TTC549 (cell line): Measurements from ENCODE around the gene SMOC2.
"Not testable (repeated sequence)": the region's sequence is repeated elsewhere in the genome, so short reads cannot be mapped to it uniquely, and the experiment has no call there.

Experiments
- FAIRE-seq: peaks from 2 replicates; lab custom pipeline; 2012; peaks lifted over from hg19 to GRCh38; lab: Jason Lieb, UNC

Gene SMOC2

DNA sequence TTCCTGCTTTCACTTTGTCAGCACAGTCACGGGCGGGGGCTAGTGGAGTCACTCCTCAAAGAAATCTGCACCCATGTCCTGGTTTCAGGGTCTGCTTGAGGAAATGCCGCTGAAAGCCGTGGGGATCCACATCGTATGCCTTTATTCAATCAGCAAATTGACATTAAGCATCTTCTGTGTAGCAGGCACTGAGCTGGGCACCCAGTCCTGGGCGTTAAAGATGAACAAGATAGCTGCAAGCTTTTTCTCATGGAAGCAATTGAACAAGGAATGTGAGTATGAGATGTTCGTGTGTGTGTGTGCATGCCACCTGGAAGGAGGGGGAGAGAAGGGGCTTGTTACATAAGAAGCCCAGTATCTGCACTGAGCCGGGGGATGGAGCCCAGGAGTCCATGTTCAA is 243.9 kb downstream of the SMOC2 start:
- FAIRE-seq = no peak

DNA sequence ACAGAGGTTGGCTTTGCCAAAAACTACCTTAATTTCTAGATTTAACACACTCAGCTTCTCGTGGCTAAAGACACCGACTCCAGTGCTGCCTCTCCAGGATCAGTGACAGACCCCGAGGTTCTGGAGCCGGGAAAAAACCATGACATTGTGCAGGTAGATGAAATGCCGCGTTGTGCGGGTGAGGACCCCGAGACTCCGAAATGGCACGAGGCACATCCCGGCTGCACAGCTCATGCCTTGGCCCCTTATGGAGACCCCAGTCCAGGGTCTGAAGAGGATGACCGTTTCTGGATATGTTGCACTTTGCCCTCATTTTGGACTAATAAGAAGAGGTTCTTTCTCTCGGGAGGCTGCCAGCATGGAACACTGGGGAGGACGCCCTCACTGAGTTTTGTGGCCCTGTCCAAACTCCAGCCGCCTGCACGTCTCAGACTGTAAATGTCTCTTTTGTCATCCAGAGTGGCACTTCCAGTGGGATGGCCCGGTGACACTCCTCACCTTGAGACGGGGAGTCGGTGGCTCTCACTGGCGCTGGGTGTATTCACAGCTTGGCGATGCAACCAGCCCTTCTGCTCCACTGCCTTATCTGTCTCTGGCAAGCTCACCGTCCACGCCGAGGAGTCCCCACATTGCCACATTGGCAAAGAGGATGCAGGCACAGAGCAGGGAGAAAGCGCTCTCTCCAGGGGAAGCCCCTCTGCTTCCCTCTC is 245.2 kb downstream of the SMOC2 start:
- no peak for FAIRE-seq

DNA sequence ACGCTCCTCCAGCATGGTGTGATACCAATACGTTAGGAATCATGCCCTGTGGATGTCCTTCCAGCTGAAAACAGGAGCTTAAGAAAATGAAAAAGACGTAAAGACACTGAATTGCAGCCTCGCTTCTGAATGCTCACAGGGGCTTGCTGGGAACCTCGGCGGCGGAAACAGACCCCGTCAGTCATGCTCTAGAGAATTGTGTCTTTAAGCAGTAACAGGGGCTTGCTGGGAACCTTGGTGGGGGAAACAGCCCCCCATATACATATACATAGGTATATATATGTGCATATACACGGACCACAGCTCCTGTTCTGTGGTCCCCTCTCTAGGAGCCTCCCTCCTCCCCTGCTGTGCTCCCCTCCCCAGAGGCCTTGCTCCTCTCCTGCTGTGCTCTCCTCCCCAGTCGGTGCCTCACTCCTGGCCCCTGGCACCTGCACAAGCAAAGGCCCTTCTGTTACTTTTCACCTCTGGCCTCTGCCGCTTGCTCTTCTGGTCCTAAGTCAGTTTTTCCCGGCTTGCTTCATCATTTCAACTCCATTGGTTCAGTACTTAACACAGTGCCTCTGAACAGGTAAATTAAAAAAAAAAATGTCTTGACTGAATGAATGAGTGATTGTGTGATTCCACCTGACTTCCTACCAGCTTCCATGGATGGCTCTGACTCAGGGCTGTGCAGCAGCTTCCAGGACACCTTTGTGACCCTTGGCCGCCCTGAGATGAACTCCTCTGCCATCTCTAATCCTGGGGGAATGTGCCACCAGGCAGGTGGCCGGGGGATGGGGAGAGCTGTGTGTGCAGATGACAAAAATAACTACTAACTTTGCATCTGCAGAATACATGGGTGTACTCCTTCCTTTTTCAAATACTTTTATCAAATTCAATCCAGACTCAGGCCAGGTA is 246.1 kb downstream of the SMOC2 start:
- no peak for FAIRE-seq

DNA sequence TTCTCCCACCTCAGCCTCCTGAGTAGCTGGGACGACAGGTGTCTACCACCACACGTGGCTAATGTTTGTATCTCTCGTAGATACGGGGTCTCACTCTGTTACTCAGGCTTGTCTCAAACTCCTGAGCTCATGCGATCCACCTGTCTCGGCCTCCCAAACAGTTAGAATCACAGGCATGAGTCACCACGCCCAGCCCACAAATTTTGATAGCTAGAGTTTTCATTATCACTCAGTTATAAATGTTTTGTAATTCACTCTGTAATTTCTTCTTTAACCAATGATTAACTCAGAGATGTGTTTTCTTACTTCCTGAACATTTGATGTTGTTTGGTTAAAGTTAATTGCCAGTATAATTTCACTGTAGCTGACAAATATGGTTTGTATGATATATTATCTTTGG is 249.3 kb downstream of the SMOC2 start:
- FAIRE-seq = no peak

DNA sequence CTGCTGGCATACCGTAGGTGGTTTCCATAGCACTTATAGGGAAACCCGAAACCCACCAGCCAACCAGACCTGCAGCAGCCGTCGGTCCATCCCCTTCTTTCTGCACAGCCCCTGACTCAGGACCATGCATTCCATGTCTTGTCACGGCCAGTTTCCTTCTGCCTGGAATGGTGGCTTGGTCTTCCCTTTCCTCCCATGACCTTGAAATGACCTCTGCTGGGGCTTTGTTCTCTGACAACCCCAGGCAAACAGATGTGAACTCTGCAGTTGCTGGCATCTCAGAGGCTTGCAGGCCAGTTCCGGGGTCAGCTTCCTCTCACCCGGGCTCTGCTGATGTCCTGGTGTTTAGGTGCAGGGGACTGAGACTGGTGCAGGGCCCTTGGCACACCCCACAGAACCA is 250.8 kb downstream of the SMOC2 start:
- no peak for FAIRE-seq

DNA sequence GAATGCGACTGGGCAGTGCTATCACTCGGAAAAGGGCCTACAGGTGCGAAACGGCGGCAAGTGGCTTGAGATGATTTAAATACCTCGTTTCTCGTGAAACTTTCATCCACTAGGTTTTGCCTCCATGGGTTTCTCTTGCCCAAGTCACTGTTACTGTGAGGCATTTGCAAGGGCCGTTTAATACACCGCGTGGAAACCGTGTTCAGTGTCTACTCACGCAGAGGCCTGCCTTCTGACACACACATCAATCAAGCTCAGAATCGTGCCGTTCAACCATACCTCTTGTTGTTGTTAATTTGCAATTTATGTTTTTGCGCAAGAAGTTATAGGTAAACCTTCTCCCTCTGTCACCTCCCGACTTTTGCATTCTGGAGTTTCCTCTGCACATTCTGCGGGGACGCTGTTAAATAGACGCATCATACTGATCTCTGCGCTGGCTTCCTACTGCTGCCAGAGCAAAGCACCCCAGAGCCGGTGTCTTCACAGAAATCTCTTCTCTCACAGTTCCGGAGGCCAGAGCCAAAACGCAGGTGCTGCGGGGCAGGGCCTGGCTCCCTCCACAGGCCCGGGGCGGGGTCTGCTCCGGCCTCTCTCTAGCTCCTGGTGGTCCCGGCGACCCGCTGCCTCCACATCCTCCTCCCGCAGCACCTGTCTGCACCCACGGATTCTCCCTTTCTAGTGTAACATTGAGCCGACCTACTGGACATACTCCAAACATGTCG is 251.4 kb downstream of the SMOC2 start:
- no peak for FAIRE-seq

DNA sequence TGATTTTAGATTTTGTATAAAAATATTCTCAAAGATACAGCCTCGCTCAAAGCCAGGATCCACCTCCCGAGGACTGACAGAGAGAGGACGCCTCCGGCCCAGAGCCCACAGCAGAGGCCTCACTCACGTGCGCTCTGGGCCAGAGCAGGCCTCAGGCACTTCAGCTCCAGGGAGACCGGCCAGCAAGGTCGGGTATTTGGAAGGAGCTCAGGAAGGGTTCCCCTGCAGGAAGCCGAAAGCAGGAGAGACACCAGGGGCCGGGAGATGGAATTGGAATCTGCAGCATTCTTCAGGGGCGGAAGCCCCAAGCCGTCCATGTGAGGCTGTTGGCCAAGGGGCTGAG is 251.9 kb downstream of the SMOC2 start:
- not testable (repeated sequence) for FAIRE-seq

DNA sequence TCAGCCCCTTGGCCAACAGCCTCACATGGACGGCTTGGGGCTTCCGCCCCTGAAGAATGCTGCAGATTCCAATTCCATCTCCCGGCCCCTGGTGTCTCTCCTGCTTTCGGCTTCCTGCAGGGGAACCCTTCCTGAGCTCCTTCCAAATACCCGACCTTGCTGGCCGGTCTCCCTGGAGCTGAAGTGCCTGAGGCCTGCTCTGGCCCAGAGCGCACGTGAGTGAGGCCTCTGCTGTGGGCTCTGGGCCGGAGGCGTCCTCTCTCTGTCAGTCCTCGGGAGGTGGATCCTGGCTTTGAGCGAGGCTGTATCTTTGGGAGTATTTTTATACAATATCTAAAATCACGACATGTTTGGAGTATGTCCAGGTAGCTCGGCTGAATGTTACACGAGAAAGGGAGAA is 253.8 kb downstream of the SMOC2 start:
- not testable (repeated sequence) for FAIRE-seq

DNA sequence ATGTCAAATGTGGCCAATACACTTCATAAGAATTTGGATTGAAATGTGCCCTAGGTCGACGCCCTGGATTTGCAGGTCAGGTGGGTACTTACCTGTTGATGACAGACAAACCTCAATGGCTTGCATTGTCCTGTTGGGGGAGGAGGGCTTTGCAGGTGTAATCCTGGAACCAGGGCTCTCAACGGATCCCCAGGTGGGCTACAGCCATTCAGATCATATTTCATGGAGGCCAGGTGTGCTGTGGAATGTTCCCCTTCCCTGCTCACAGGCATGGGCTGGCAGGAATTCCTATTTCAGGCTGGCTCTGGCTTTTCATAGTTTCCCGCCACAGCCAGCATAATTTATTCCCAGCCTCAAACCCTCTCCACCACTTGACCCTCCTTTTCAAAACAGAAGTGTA is 254.7 kb downstream of the SMOC2 start:
- no peak for FAIRE-seq

DNA sequence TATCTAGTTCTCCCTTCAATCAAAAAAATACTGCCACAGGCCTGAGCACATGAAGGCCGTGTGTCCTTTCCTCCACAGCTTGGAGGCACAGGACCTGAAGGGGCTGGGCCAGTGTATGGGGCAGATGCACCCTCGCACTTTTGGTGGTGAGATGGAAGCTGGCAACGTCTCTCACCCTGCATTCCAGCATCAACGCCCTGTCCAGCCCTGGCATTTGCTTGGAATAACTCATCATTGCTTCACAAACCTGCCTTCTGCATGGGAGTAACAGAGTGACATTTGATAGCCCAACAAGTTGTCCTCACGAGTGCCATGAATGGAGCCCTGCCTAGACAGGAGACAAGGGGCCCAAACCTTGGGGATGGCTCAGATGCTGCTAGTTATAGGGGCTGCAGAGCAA is 257.9 kb downstream of the SMOC2 start:
- no peak for FAIRE-seq

DNA sequence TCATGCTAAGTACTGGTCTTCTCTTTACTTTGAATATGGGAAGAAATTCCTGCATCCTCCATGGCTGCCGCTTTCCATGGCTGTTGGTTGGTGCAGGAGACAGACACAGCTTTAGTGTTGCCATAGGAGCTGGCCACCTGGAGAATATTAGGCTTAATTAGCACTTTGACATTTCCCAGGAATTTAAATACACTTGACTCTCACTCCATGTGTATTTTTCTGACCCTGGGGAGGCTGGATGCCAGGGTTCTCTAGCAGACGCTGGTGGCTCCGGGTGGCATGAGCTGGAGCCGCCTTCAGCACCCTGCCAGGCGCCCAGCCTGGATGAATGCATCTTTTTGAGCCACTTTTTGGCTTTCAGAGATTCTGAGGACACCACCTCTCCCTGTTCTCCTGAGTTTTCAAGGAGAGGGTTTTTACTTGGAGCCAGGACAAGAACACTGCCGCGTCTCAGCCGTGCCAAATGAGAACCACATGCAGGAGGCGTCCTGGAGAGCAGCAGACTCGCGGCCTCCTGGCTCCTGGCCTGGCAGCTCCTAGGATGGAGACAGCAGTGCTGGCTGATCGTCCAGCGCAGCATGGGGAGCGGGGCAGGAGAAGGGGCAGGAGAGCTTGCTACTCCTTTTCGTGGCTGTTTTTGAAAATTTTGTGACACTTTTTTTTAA is 258.8 kb downstream of the SMOC2 start:
- FAIRE-seq = no peak

DNA sequence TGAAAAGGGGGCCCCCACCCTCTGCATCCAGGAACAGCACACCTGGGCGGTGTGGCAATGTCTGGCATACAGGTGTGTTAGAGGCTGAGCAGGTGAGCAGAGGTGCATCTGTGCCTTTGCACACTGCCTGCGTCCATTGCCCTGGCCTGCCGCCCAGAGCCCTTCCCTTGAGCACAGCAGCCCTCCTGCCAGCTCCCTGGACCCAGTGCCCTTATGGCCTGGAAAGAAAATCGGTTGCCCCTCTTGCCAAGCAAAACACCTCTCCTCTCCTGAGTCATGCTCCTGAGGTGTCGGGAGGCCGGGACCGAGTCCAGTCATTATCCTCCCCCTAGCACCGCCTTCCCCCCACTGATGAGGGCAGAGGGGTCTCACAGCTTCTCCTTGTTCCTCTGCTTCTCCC is 259.9 kb downstream of the SMOC2 start:
- FAIRE-seq = no peak

DNA sequence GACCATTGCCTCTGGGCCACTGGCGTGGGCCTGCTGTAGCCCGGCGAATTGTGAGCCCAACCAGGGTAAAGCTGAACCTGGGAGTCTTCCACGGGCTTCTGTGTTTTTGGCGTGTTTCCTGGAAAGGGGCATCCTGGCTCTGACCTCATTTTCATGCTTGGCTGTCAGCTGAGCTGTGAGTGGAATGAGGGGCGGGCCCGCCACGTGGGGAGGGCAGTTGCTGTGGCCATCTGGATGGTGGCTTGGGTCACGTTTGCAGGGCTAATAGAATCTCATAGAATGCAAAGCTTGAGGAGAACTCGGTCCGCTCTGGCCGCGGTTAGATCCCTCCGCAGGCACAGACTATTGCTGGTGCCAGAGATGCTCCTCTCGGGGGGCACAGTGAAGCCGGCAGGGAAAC is 263.0 kb downstream of the SMOC2 start:
- FAIRE-seq = no peak

DNA sequence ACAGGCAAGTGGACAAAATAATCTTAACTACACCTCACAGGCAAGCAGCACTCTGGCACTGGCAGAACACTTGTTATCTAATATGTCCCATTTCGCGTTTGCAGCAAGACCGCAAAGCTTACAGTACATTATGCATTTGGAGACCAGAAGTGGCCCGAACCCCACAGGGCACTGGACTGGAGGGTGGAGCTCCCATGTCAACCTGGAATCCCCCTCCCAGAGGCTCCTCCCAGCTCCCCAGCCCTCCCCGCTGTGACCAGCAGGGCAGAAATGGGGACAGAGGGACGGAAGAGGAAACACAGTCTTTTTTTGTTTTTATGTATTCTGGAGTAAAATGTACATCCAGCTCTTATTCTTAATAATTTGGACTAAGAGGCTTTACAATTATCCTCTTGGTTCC is 263.7 kb downstream of the SMOC2 start:
- FAIRE-seq = no peak

DNA sequence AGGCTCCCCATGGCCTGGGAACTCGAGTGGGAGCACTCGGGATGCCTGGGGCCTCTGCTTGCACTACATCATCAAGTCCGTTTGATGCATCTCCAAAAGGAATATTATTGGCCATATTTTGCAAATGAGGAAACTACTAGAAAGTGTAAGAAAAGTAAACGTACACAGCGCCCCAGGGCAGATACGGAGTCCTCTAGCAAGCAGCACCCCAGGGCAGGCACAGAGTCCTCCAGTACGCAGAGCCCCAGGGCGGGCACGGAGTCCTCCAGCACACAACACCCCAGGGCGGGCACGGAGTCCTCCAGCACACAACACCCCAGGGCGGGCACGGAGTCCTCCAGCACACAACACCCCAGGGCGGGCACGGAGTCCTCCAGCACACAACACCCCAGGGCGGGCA is 264.3 kb downstream of the SMOC2 start:
- not testable (repeated sequence) for FAIRE-seq

DNA sequence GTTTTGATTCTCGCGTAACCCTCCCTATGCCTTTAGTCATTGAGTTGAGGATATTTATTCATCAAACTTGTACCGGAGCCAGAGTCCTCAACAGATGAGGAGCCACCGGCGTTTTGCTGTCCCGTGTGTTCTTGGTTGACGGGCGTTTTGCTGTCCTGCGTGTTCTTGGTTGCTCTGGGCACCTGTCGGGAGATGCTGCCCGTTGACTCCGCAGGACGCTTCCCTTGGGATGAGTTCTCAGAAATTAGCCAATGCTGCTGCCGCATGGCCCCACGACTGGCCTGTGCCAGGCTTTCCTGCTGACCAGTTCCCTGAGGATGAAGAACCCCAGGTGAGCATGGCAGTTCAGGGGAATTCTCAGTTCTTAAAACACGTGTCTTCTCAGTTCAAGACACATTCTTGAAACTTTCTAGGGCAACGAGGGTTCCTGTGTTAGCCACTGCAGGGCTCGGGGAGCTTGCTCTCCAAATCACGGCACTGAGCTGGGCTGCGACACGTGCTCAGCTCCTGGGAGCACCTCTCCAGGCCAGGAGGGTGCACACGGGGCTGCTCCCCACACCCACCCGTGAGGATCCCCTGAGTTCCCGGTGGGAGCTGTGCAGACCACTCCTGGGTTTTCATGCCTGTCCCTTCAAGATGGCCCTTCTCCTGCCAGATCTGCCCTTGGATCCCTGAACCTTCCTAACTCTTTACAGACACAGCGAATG is 265.6 kb downstream of the SMOC2 start:
- FAIRE-seq = no peak

DNA sequence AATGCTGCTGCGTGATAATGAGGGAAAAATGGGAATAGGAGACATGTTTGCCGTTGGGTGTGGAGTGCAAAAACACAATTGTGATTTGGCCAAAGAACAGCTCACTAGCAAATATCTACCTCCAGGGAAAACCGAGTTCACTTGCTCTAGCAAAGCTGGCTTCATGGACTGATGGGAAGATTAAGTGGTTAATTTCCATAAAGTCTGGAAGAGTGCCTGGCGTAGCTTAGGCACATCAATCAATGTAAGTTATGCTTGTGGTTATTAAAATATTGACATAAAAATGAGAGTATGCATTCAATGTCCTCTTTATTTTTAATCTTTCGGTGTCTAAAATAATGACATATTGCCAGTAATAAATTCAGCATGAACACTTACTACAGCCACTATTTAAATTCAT is 267.5 kb downstream of the SMOC2 start:
- no peak for FAIRE-seq

DNA sequence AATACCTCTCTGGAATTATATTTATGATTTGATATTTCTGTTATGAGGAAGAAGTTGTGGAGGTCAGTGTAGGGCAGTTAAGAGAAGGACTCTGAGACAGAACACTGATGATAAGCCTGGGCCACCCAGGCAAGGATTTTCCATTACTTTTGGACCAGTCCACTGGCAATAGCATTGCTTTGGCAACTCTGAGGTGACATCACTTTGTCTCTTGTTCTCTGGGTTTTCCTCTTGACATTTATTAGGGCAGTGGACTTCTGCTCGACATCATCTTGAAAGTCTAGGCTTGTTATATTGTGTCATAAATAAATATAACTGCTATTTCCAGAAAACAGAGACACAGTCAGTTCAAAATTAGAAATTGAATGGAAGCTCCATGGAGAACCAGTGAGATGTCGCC is 268.0 kb downstream of the SMOC2 start:
- no peak for FAIRE-seq

DNA sequence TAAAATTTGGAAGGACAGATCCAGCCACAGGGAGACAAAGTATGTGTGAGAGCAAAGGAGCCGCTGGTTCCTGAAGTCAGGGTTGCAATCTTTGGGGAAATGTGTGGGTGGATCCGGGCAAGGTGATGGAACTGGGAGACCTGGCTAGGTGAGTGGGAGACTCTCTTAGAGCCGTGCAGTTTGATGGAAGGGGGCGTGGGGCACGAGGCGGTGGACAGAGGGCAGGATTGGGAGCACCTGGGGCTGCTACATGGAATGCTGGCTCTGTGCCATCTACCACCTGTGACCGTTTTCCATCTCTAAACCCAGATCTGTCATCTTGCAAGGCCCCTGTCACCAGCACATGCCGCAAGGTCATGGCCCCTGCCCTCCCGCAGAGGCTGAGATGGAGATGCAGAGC is 268.4 kb downstream of the SMOC2 start:
- no peak for FAIRE-seq

DNA sequence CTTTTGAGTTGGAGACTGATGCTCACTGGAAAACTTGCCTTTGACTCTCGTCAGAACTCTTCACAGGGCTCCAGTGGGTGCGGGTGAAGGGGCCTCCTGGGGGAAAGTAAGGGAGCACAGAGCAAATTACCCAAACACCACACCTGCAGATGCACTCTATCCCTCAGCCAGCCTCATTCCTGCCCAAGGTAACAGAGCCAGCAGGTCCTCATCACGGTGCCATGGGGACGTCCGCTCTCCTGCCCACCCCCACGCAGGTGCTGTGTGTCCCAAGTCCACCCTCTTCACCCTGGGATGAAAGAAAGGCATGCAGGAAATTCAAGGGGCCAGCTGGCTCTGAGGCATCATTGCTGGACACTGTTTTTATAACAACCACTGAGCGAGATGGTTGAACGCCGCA is 269.0 kb downstream of the SMOC2 start:
- no peak for FAIRE-seq

DNA sequence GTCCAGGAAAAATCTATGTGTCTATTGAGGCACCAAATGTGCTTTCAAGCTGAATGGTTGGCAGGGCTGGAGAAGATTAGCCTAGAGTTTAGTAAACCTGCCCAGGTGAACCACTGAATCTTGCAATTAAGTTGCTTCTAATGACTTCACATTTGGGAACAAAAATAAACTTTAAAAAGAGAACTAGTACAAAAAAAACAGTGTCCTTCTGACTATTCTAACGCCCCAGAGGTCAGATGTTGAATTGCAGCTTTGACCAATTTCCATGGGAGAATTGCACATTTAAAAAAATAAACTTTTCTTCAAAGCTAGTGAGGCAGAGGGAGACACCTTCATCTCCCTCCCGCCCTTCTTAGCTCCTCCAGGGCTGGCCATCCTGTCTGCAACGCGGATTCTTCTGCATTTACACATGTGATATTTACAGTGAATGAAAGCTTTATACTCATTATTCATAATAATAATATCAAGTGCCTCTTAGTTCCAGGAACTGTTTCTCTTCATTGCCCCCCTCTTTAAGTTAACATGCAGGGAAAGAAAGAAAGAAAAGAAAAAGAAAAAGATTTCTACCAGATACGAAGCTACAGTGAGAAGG is 270.2 kb downstream of the SMOC2 start:
- FAIRE-seq = no peak
